H9 (cell line): ENCODE measurements around the gene SRCAP. TPM values are rescaled to one million over a fixed set of nuclear protein-coding genes. Genes with fewer than 3 reads are reported as not detected.

ENCODE experiments used
- DNase-seq: peaks from one replicate; pipeline ENCODE4 v3.0.0-alpha.2; 2017
- H2AFZ ChIP-seq: one replicate; pipeline ENCODE4 v1.6.1; 2013; ENCODE audit warnings: mild to moderate bottlenecking, low read length, control low read depth, moderate library complexity
- H2AK5ac ChIP-seq: 2 replicates; pipeline ENCODE4 v1.6.1; 2013; ENCODE audit warnings: low read length, control low read depth, mixed read lengths; ENCODE audit not compliant: insufficient read length
- H2BK120ac ChIP-seq: one replicate; pipeline ENCODE4 v1.6.1; 2013; ENCODE audit warnings: low read depth, mild to moderate bottlenecking, low read length, control low read depth, inconsistent platforms; ENCODE audit not compliant: poor library complexity, severe bottlenecking
- H2BK12ac ChIP-seq: 2 replicates; pipeline ENCODE4 v1.6.1; 2013; ENCODE audit warnings: low read length, control low read depth, mixed read lengths, low read depth; ENCODE audit not compliant: insufficient read length
- H2BK15ac ChIP-seq: 2 replicates; pipeline ENCODE4 v1.6.1; 2013; ENCODE audit warnings: low read depth, low read length, control low read depth
- H2BK20ac ChIP-seq: one replicate; pipeline ENCODE4 v1.6.1; 2013; ENCODE audit warnings: low read depth, mild to moderate bottlenecking, low read length, control low read depth, inconsistent platforms; ENCODE audit not compliant: poor library complexity, severe bottlenecking
- H2BK5ac ChIP-seq: 2 replicates; pipeline ENCODE4 v1.6.1; 2013; ENCODE audit warnings: low read length, control low read depth, mixed read lengths; ENCODE audit not compliant: insufficient read length
- H3K14ac ChIP-seq: 2 replicates; pipeline ENCODE4 v1.6.1; 2013; ENCODE audit warnings: low read length, control low read depth; ENCODE audit not compliant: insufficient read depth
- H3K18ac ChIP-seq: 2 replicates; pipeline ENCODE4 v1.6.1; 2013; ENCODE audit warnings: low read depth, mild to moderate bottlenecking, mixed read lengths, low read length, control low read depth; ENCODE audit not compliant: insufficient read length
- H3K23ac ChIP-seq: 2 replicates; pipeline ENCODE4 v1.6.1; 2013; ENCODE audit warnings: low read length, control low read depth, mixed read lengths, low read depth; ENCODE audit not compliant: insufficient read length
- H3K23me2 ChIP-seq: 2 replicates; pipeline ENCODE4 v1.6.1; 2013; ENCODE audit warnings: low read depth, mild to moderate bottlenecking, mixed read lengths, low read length, control low read depth; ENCODE audit not compliant: insufficient read length, poor library complexity, severe bottlenecking
- H3K27ac ChIP-seq: 2 replicates; pipeline ENCODE4 v1.5.1; 2013; ENCODE audit warnings: low read length, control low read depth, mixed read lengths, low read depth; ENCODE audit not compliant: insufficient read length
- H3K27me3 ChIP-seq: 2 replicates; pipeline ENCODE4 v1.6.1; 2013; ENCODE audit warnings: low read length, control low read depth, inconsistent platforms; ENCODE audit not compliant: insufficient read depth
- H3K4ac ChIP-seq: 2 replicates; pipeline ENCODE4 v1.6.1; 2013; ENCODE audit warnings: low read depth, mild to moderate bottlenecking, control low read depth, inconsistent platforms, low read length, moderate library complexity
- H3K4me1 ChIP-seq: 2 replicates; pipeline ENCODE4 v1.6.1; 2013; ENCODE audit warnings: low read length, control low read depth, inconsistent platforms; ENCODE audit not compliant: insufficient read depth
- H3K4me2 ChIP-seq: 2 replicates; pipeline ENCODE4 v1.6.1; 2013; ENCODE audit warnings: low read length, control low read depth, mixed read lengths; ENCODE audit not compliant: insufficient read length, insufficient read depth
- H3K56ac ChIP-seq: 2 replicates; pipeline ENCODE4 v1.6.1; 2013; ENCODE audit warnings: low read depth, mild to moderate bottlenecking, mixed read lengths, low read length, control low read depth; ENCODE audit not compliant: insufficient read length
- H3K79me1 ChIP-seq: 2 replicates; pipeline ENCODE4 v1.6.1; 2013; ENCODE audit warnings: low read depth, mild to moderate bottlenecking, moderate library complexity, low read length, control low read depth, inconsistent platforms; ENCODE audit not compliant: insufficient read depth, poor library complexity, severe bottlenecking
- H3K79me2 ChIP-seq: 2 replicates; pipeline ENCODE4 v1.6.1; 2013; ENCODE audit warnings: low read length, control low read depth, inconsistent platforms; ENCODE audit not compliant: insufficient read depth
- H3K9ac ChIP-seq: 2 replicates; pipeline ENCODE4 v1.6.1; 2013; ENCODE audit warnings: low read length, control low read depth, mixed read lengths; ENCODE audit not compliant: insufficient read length; ENCODE audit errors: extremely low read depth
- H3K9me3 ChIP-seq: one replicate; pipeline ENCODE4 v1.6.1; 2013; ENCODE audit warnings: low read depth, low read length, inconsistent platforms; ENCODE audit not compliant: control insufficient read depth
- H3T11ph ChIP-seq: one replicate; pipeline ENCODE4 v1.6.1; 2013; ENCODE audit warnings: mild to moderate bottlenecking, low read length, control low read depth, inconsistent platforms
- H4K20me1 ChIP-seq: one replicate; pipeline ENCODE4 v1.6.1; 2013; ENCODE audit not compliant: control insufficient read depth, insufficient read length, insufficient read depth
- H4K5ac ChIP-seq: 2 replicates; pipeline ENCODE4 v1.6.1; 2013; ENCODE audit warnings: low read depth, mild to moderate bottlenecking, mixed read lengths, low read length, control low read depth; ENCODE audit not compliant: insufficient read length
- H4K8ac ChIP-seq: replicated peaks from 2 replicates; pipeline ENCODE4 v1.6.1; 2013; ENCODE audit warnings: low read length, control low read depth, mixed read lengths, low read depth; ENCODE audit not compliant: insufficient read length
- H4K91ac ChIP-seq: 2 replicates; pipeline ENCODE4 v1.6.1; 2013; ENCODE audit warnings: low read depth, mild to moderate bottlenecking, moderate library complexity, mixed read lengths, low read length, control low read depth; ENCODE audit not compliant: insufficient read length
- H3K27ac Mint-ChIP-seq, 3 experiments: 2 replicates in 2 of 3; 3 replicates in 1 of 3; pipeline ENCODE4 v1.8.0; 2020 to 2021; ENCODE audit warnings: mixed read lengths in 3 of 3, mild to moderate bottlenecking in 1 of 3, moderate library complexity in 1 of 3
- H3K27me3 Mint-ChIP-seq: 2 replicates; pipeline ENCODE4 v1.8.0; 2021; ENCODE audit warnings: low read depth, mild to moderate bottlenecking, moderate library complexity, mixed read lengths
- H3K36me3 Mint-ChIP-seq, 3 experiments: 2 replicates in 2 of 3; 3 replicates in 1 of 3; pipeline ENCODE4 v1.8.0; 2020 to 2021; ENCODE audit warnings: low read depth in 3 of 3, mixed read lengths in 3 of 3; ENCODE audit not compliant: insufficient read depth in 1 of 3
- H3K4me1 Mint-ChIP-seq, 2 experiments: 2 replicates each; pipeline ENCODE4 v1.8.0; 2020; ENCODE audit warnings: mixed read lengths in 2 of 2
- H3K4me3 Mint-ChIP-seq, 2 experiments: 2 replicates in 1 of 2; 3 replicates in 1 of 2; pipeline ENCODE4 v1.8.0; 2020 to 2021; ENCODE audit warnings: mild to moderate bottlenecking in 2 of 2, mixed read lengths in 2 of 2, moderate library complexity in 1 of 2
- H3K9me3 Mint-ChIP-seq, 2 experiments: 2 replicates in 1 of 2; 3 replicates in 1 of 2; pipeline ENCODE4 v1.8.0; 2020; ENCODE audit warnings: mild to moderate bottlenecking in 2 of 2, mixed read lengths in 2 of 2, moderate library complexity in 1 of 2
- CTCF ChIP-seq: fragments of 200-600 bp; sonication (generic); conservative IDR thresholded peaks from 3 replicates; pipeline ENCODE4 v1.8.0; 2021; ENCODE audit warnings: antibody characterized with exemption, mild to moderate bottlenecking
- WGBS: extraction: QIAGEN DNeasy Blood & Tissue Kit; methylation state at CpG from one replicate; pipeline ENCODE4 v1.1.7; 2013; ENCODE audit warnings: missing lambda C conversion rate, low lambda C conversion rate, mixed read lengths; ENCODE audit not compliant: insufficient read length; ENCODE audit errors: extremely low coverage; 5-methylcytosine and 5-hydroxymethylcytosine counted together
- total RNA-seq: library from RNA; stranded (reverse); gene quantifications from 2 replicates; pipeline ENCODE4 v1.2.1, GENCODE V29; 2021

Gene SRCAP
- total RNA-seq, 1 experiment from 2014 or later, result 63.1 TPM

- H3K14ac ChIP-seq, result no peak overlapping the region
- no peak overlapping the region for H2BK12ac ChIP-seq
- H3K9me3 Mint-ChIP-seq, result no peaks in the 10 kb centered on the region
- no peaks in the 10 kb centered on the region for H3K9me3 ChIP-seq
- no peaks in the 10 kb centered on the region for H3K4me1 ChIP-seq
- no peak overlapping the region for H3K4me2 ChIP-seq
- H3K4ac ChIP-seq, result no peak overlapping the region
- peaks cover 89% of the 10 kb centered on the region for H3K27me3 Mint-ChIP-seq
- no peak overlapping the region for H3K27ac Mint-ChIP-seq
- H3K23me2 ChIP-seq, result peaks cover 5% of the 10 kb centered on the region
- H4K91ac ChIP-seq, result no peak overlapping the region
- H3K56ac ChIP-seq, result no peak overlapping the region
- no peak overlapping the region for H3K23ac ChIP-seq
- no peak overlapping the region for H2BK20ac ChIP-seq
- H3K27me3 ChIP-seq, result peaks cover 34% of the 10 kb centered on the region
- no peaks in the 10 kb centered on the region for H3K79me1 ChIP-seq
- peaks cover 25 to 58% (median 42%) of the 10 kb centered on the region in 3 experiments for H3K36me3 Mint-ChIP-seq
- no peak overlapping the region for H2AFZ ChIP-seq
- no peak overlapping the region for H4K8ac ChIP-seq
- H3K79me2 ChIP-seq, result no peaks in the 10 kb centered on the region
- H4K20me1 ChIP-seq, result no peaks in the 10 kb centered on the region
- H3K4me1 Mint-ChIP-seq, result no peaks in the 10 kb centered on the region
- no peak for DNase-seq
- H2BK15ac ChIP-seq, result no peak overlapping the region
- H2BK120ac ChIP-seq, result no peak overlapping the region
- H4K5ac ChIP-seq, result no peak overlapping the region
- no peak overlapping the region for H3K9ac ChIP-seq
- H2BK5ac ChIP-seq, result no peak overlapping the region
- H2AK5ac ChIP-seq, result no peak overlapping the region
- H3T11ph ChIP-seq, result no peak overlapping the region
- no peak overlapping the region for H3K18ac ChIP-seq
- no peak overlapping the region for H3K27ac ChIP-seq
- no peak for TF ChIP-seq CTCF
- H3K4me3 Mint-ChIP-seq, result no peak overlapping the region
- WGBS, result no CpG with 5 or more reads among the region's 11 CpGs
Observed at GRCh38 chr16:30667361-30667905, 31.5 kb upstream of the SRCAP start.
